Thyroid gland (tissue), 4 donors: ENCODE data around the gene XCL1. TPM values are rescaled to one million over a fixed set of nuclear protein-coding genes. Genes with fewer than 3 reads are reported as not detected.
A peak's percentile ranks its signal among the peaks of the same experiment; 100 is the strongest.

Source experiments
- DNase-seq, 2 donors: peaks; one replicate each; pipeline ENCODE4 v3.0.0-alpha.2; 2019
- H3K27ac ChIP-seq, 3 donors: fragments of 200-600 bp; sonication (generic); 1 replicate in 2 of 3; 2 replicates in 1 of 3; pipeline ENCODE4 v1.5.1; 2016 to 2019; ENCODE audit warnings: mild to moderate bottlenecking in 1 of 3, moderate library complexity in 1 of 3
- H3K27me3 ChIP-seq: fragments of 200-600 bp; sonication (generic); one replicate; pipeline ENCODE4 v1.5.1; 2019
- H3K36me3 ChIP-seq, 2 donors: fragments of 200-600 bp; sonication (generic); one replicate each; pipeline ENCODE4 v1.5.1; 2016 to 2019
- H3K4me1 ChIP-seq, 2 donors: fragments of 200-600 bp; sonication (generic); one replicate each; pipeline ENCODE4 v1.5.1; 2017 to 2019
- H3K4me3 ChIP-seq, 3 donors: fragments of 200-600 bp; sonication (generic); replicated peaks in 1 of 3; 1 replicate in 2 of 3; 2 replicates in 1 of 3; pipeline ENCODE4 v1.5.1; 2016; ENCODE audit warnings: mild to moderate bottlenecking in 1 of 3
- H3K9me3 ChIP-seq: fragments of 200-600 bp; sonication (generic); one replicate; pipeline ENCODE4 v1.5.1; 2017
- CTCF ChIP-seq, 6 experiments: fragments of 200-600 bp in 3 of 6; fragments of 450-650 bp in 3 of 6; sonication (generic) in 3 of 6; IDR thresholded peaks; one replicate each; pipeline ENCODE4 v1.5.1; 2016 to 2019; ENCODE audit warnings: antibody characterized with exemption in 6 of 6, mild to moderate bottlenecking in 2 of 6, inconsistent platforms in 1 of 6, moderate library complexity in 1 of 6
- POLR2A ChIP-seq, 2 donors: fragments of 450-650 bp; IDR thresholded peaks; one replicate each; pipeline ENCODE4 v1.6.1; 2017; ENCODE audit warnings: antibody characterized with exemption in 2 of 2, mild to moderate bottlenecking in 2 of 2, moderate library complexity in 1 of 2
- WGBS, 2 donors: methylation state at CpG; one replicate each; pipeline ENCODE4 v1.1.5; 2017; 5-methylcytosine and 5-hydroxymethylcytosine counted together
- intact Hi-C: fragments of 100-400 bp; cut with DNase I; formaldehyde crosslinking; loops from one replicate; pipeline ENCODE4 v1.15.1; 2023
- total RNA-seq, 4 donors: library from RNA; depleted of rRNA; stranded (reverse); fragments of >200 nt; gene quantifications; one replicate each; pipeline ENCODE4 v1.2.3, GENCODE V29; 2016

XCL1 gene
- total RNA-seq, 4 donors from 2014 or later, result 0.81 TPM; not detected in 3

DNA sequence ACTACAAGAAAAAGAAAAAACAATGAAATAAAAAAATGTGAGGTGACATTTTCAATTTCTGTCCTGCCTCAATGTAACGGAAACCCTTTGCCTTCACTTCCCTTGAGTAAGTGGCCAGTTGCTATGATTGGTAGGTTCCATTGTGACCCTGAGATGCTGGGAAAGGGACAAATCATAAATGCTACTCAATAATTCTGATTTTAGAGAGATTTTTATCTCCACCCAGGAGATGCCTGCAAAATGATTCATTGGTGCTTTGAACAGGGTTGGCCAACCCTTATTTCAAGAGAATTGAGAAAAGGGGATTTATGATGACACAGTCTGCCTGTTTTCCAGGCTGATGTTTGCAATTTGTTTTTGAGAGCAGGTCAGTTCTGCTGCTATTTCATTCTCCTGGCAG lies 22.5 kb downstream of the XCL1 start:
- Histone ChIP-seq H3K36me3 (no peaks in the 10 kb centered on the region), H3K4me3 (no peak overlapping the region), H3K27me3 (no peaks in the 10 kb centered on the region), H3K9me3 (no peaks in the 10 kb centered on the region), H3K4me1 (peaks cover 0 to 3% of the 10 kb centered on the region in 2 donors), H3K27ac (no peak overlapping the region)
- TF ChIP-seq CTCF (IDR thresholded peaks at IDR 0.05), result no peak
- TF ChIP-seq POLR2A (IDR thresholded peaks at IDR 0.05), result no peak
- intact Hi-C loops, result no loop called here
- WGBS, 2 donors, result 94 to 98% methylated on average over 1 of the region's 1 CpG
- no peak for DNase-seq

DNA sequence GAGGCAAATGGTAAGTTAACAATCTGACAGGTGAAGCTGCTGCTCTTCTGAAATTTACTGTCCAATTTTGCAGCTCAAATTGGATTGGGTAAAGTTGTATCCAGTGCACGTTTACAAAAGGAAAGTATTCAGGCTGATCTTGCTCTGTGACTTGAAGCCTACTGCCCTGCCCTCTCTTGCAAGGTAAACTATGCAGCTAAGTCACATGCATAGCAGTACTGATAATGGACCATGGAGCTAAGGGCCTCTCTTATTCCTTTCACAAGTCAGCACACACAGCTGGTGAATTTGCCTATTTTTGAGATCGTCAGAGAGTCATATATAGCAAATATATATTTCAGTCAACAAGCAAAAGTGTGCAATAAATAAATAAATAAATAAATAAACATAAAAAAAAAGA lies 23.2 kb downstream of the XCL1 start:
- Histone ChIP-seq H3K4me1 (peaks cover 0 to 4% of the 10 kb centered on the region in 2 donors), H3K4me3 (no peak overlapping the region), H3K27me3 (no peaks in the 10 kb centered on the region), H3K27ac (no peak overlapping the region), H3K36me3 (no peaks in the 10 kb centered on the region), H3K9me3 (no peaks in the 10 kb centered on the region)
- DNase-seq, result no peak
- intact Hi-C loops, result no loop called here
- WGBS, 2 donors, result 46% methylated on average over 2 of the region's 2 CpGs
- TF ChIP-seq POLR2A (IDR thresholded peaks at IDR 0.05) (no peak), CTCF (IDR thresholded peaks at IDR 0.05) (no peak)

- Histone ChIP-seq H3K27ac (no peak overlapping the region), H3K27me3 (no peaks in the 10 kb centered on the region), H3K4me3 (no peak overlapping the region), H3K36me3 (no peaks in the 10 kb centered on the region), H3K4me1 (peaks cover 0 to 4% of the 10 kb centered on the region in 2 donors), H3K9me3 (no peaks in the 10 kb centered on the region)
- 77% methylated on average over 4 of the region's 4 CpGs for WGBS, 2 donors
- no peak for DNase-seq
- intact Hi-C loops, result no loop called here
- TF ChIP-seq CTCF (IDR thresholded peaks at IDR 0.05) (no peak), POLR2A (IDR thresholded peaks at IDR 0.05) (no peak)
Measured at GRCh38 chr1:168601051-168601450, 24.6 kb downstream of the XCL1 start.

- Histone ChIP-seq H3K27me3 (no peaks in the 10 kb centered on the region), H3K4me1 (peaks cover 0 to 4% of the 10 kb centered on the region in 2 donors), H3K36me3 (no peaks in the 10 kb centered on the region), H3K9me3 (no peaks in the 10 kb centered on the region), H3K27ac (no peak overlapping the region), H3K4me3 (no peak overlapping the region)
- 31 to 34% methylated on average over 4 of the region's 4 CpGs for WGBS, 2 donors
- peak; percentile 43 to 93 (median 82) for TF ChIP-seq CTCF (IDR thresholded peaks at IDR 0.05)
- no peak for TF ChIP-seq POLR2A (IDR thresholded peaks at IDR 0.05)
- intact Hi-C loops, result no loop called here
- peak; percentile 85 to 90 for DNase-seq
Measured at GRCh38 chr1:168603501-168604110, 27.2 kb downstream of the XCL1 start.

DNA sequence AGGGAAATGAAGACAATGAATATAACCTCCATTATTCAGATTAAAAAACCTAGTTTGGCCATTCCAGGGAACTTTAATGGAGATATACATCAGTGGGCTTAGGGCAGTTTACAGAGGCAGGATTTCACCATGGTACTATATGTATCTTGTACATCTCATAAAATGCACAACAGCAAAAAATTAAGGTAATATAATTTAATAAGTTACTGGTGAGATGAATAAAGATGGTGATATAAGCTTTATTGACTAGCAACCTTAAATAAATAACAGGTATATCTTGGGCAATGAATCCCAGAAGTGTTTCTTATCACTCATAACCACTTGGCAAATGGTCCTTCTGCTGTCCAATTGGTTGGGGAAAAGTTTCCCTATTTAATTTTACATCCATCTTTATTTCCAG lies 29.0 kb downstream of the XCL1 start:
- no peak overlapping the region for H3K27ac ChIP-seq

More for the DNA sequence above, 29.0 kb downstream of the XCL1 start:
- no peaks in the 10 kb centered on the region for H3K9me3 ChIP-seq
- no peak for TF ChIP-seq CTCF (IDR thresholded peaks at IDR 0.05)
- TF ChIP-seq POLR2A (IDR thresholded peaks at IDR 0.05), result no peak
- intact Hi-C loops, result loop anchor here (5.0 kb wide), 1 partner anchor 742 kb away; no protein-coding TSS in a partner anchor
- DNase-seq, result no peak
- H3K4me1 ChIP-seq, result peaks cover 0 to 4% of the 10 kb centered on the region in 2 donors
- no peak overlapping the region for H3K4me3 ChIP-seq
- no peaks in the 10 kb centered on the region for H3K36me3 ChIP-seq
- H3K27me3 ChIP-seq, result no peaks in the 10 kb centered on the region
